ENCODE measurements around the gene PDLIM7. TPM values are rescaled to one million over a fixed set of nuclear protein-coding genes. Genes with fewer than 3 reads are reported as not detected.

PDLIM7 gene
- polyA plus RNA-seq, 1 experiment, result 195 TPM

GRCh38 chr5:177484902-177485549 lies 12.4 kb downstream of the PDLIM7 start:
- ChIA-PET CTCF (interaction anchor here (0.7 kb wide), 1 partner anchor 14 kb away, joined by 3 read pairs; no protein-coding TSS in a partner anchor), POLR2A (interaction anchor here (1.3 to 6.2 kb wide), 3 partner anchors 9 to 13 kb away, joined by 4 to 42 read pairs (median 6); partner anchors contain the start of gene PDLIM7)
- no peak for DNase-seq (ENCODE audit: low read depth, low spot score)
- H3K4me3 ChIP-seq (ENCODE audit: low read depth, low read length), result no peak overlapping the region
- H3K27ac ChIP-seq (ENCODE audit: low read depth, low read length), result peak overlapping the region; percentile 57
- H3K27me3 ChIP-seq (ENCODE audit: control insufficient read depth, insufficient read depth, low read length), result no peaks in the 10 kb centered on the region
- no peaks in the 10 kb centered on the region; the same call in 1 of the 2 replicates for H3K9me3 ChIP-seq (ENCODE audit: control insufficient read depth, insufficient read depth, low read length)
- TF ChIP-seq CTCF (IDR thresholded peaks at IDR 0.05; ENCODE audit: low read depth, low read length), result no peak

GRCh38 chr5:177483994-177484901 lies 13.2 kb downstream of the PDLIM7 start:
- Histone ChIP-seq H3K9me3 (ENCODE audit: control insufficient read depth, insufficient read depth, low read length) (no peaks in the 10 kb centered on the region), H3K27ac (ENCODE audit: low read depth, low read length) (peak overlapping the region; percentile 31), H3K4me3 (ENCODE audit: low read depth, low read length) (no peak overlapping the region), H3K27me3 (ENCODE audit: control insufficient read depth, insufficient read depth, low read length) (no peaks in the 10 kb centered on the region)
- no peak for DNase-seq (ENCODE audit: low read depth, low spot score)
- TF ChIP-seq CTCF (IDR thresholded peaks at IDR 0.05; ENCODE audit: low read depth, low read length), result no peak
- CTCF ChIA-PET, result no interaction called here
- POLR2A ChIA-PET, result interaction anchor here (1.3 to 6.2 kb wide), 3 partner anchors 8 to 12 kb away, joined by 4 to 42 read pairs (median 6); partner anchors contain the start of gene PDLIM7

GRCh38 chr5:177483042-177483441 lies 14.4 kb downstream of the PDLIM7 start:
- Histone ChIP-seq H3K9me3 (ENCODE audit: control insufficient read depth, insufficient read depth, low read length) (no peaks in the 10 kb centered on the region), H3K4me3 (ENCODE audit: low read depth, low read length) (no peak overlapping the region), H3K27ac (ENCODE audit: low read depth, low read length) (peak overlapping the region; percentile 21), H3K27me3 (ENCODE audit: control insufficient read depth, insufficient read depth, low read length) (no peaks in the 10 kb centered on the region)
- ChIA-PET POLR2A (interaction anchor here (13.1 kb wide), 1 partner anchor 9 kb away, joined by 230 read pairs; the partner anchor contains the start of gene PDLIM7), CTCF (no interaction called here)
- TF ChIP-seq CTCF (IDR thresholded peaks at IDR 0.05; ENCODE audit: low read depth, low read length), result no peak
- no peak for DNase-seq (ENCODE audit: low read depth, low spot score)

- no peak for DNase-seq (ENCODE audit: low read depth, low spot score)
- POLR2A ChIA-PET, result interaction anchor here (13.1 kb wide), 1 partner anchor 10 kb away, joined by 230 read pairs; the partner anchor contains the start of gene PDLIM7
- H3K27me3 ChIP-seq (ENCODE audit: control insufficient read depth, insufficient read depth, low read length), result no peaks in the 10 kb centered on the region
- TF ChIP-seq CTCF (IDR thresholded peaks at IDR 0.05; ENCODE audit: low read depth, low read length), result no peak
- H3K27ac ChIP-seq (ENCODE audit: low read depth, low read length), result peak overlapping the region; percentile 21
- no peaks in the 10 kb centered on the region for H3K9me3 ChIP-seq (ENCODE audit: control insufficient read depth, insufficient read depth, low read length)
- CTCF ChIA-PET, result no interaction called here
- no peak overlapping the region for H3K4me3 ChIP-seq (ENCODE audit: low read depth, low read length)
Measured at GRCh38 chr5:177482359-177482795, 15.0 kb downstream of the PDLIM7 start.

Measured in AG04450 (cell line).